CD4-positive, CD25-positive, alpha-beta regulatory T cell (primary cell): ENCODE results near the gene CYP4A11. TPM values are rescaled to one million over a fixed set of nuclear protein-coding genes. Genes with fewer than 3 reads are reported as not detected.
"Not testable (repeated sequence)": the region's sequence is repeated elsewhere in the genome, so short reads cannot be mapped to it uniquely, and the experiment has no call there.

ENCODE experiments used
- ATAC-seq, 2 donors: fragments of 150-1000 bp; cut with Tn5 transposase; one replicate each; pipeline ENCODE4 v1.10.0; 2021; ENCODE audit warnings: low read depth in 2 of 2, moderate number of reproducible peaks in 2 of 2, moderate library complexity in 1 of 2
- DNase-seq, 3 donors: peaks; one replicate each; pipeline versions ENCODE4 v3.0.0 to v3.0.0-alpha.2; 2012 to 2022; ENCODE audit warnings: mixed read lengths in 1 of 3
- H3K27ac ChIP-seq: one replicate; pipeline ENCODE4 v1.7.0; 2013; ENCODE audit warnings: mild to moderate bottlenecking, low read length; ENCODE audit not compliant: insufficient read depth, poor library complexity, severe bottlenecking
- H3K27me3 ChIP-seq: one replicate; pipeline ENCODE4 v1.7.0; 2013; ENCODE audit warnings: low read length; ENCODE audit not compliant: control insufficient read depth, insufficient read depth
- H3K36me3 ChIP-seq: one replicate; pipeline ENCODE4 v1.7.0; 2013; ENCODE audit warnings: mild to moderate bottlenecking, low read length, moderate library complexity; ENCODE audit not compliant: control insufficient read depth, insufficient read depth
- H3K4me1 ChIP-seq: 2 replicates; pipeline ENCODE4 v1.7.0; 2013; ENCODE audit warnings: mild to moderate bottlenecking, low read length; ENCODE audit not compliant: insufficient read depth, control insufficient read depth, poor library complexity, severe bottlenecking
- H3K4me3 ChIP-seq: one replicate; pipeline ENCODE4 v1.7.0; 2013; ENCODE audit warnings: low read depth, mild to moderate bottlenecking, low read length, moderate library complexity
- H3K9me3 ChIP-seq, 2 experiments: 1 replicate in 1 of 2; 2 replicates in 1 of 2; pipeline ENCODE4 v1.7.0; 2013; ENCODE audit warnings: low read length in 2 of 2, mild to moderate bottlenecking in 1 of 2, moderate library complexity in 1 of 2; ENCODE audit not compliant: control insufficient read depth in 2 of 2
- H3K27ac Mint-ChIP-seq, 3 donors: one replicate each; pipeline ENCODE4 v1.8.0; 2020 to 2022; ENCODE audit warnings: mild to moderate bottlenecking in 3 of 3, mixed read lengths in 3 of 3, moderate library complexity in 2 of 3
- H3K27me3 Mint-ChIP-seq: one replicate; pipeline ENCODE4 v1.8.0; 2022; ENCODE audit warnings: mild to moderate bottlenecking, mixed read lengths
- H3K36me3 Mint-ChIP-seq: one replicate; pipeline ENCODE4 v1.8.0; 2020; ENCODE audit warnings: mixed read lengths
- H3K4me1 Mint-ChIP-seq, 4 donors: one replicate each; pipeline ENCODE4 v1.8.0; 2020 to 2022; ENCODE audit warnings: mixed read lengths in 4 of 4, mild to moderate bottlenecking in 1 of 4
- H3K4me3 Mint-ChIP-seq, 4 donors: one replicate each; pipeline ENCODE4 v1.8.0; 2020 to 2022; ENCODE audit warnings: mild to moderate bottlenecking in 4 of 4, mixed read lengths in 4 of 4, moderate library complexity in 3 of 4
- H3K9me3 Mint-ChIP-seq, 7 donors: one replicate each; pipeline ENCODE4 v1.8.0; 2020 to 2022; ENCODE audit warnings: mixed read lengths in 7 of 7, mild to moderate bottlenecking in 3 of 7, moderate library complexity in 2 of 7
- polyA plus RNA-seq, 4 donors: library from polyadenylated mRNA; unstranded; fragments of 300-500 nt; fragmentation: Illumina TruSeq; gene quantifications; one replicate each; pipeline ENCODE4 v1.2.3, GENCODE V29; 2021
- total RNA-seq: library from RNA; stranded (reverse); gene quantifications from one replicate; pipeline ENCODE4 v1.2.3, GENCODE V29; 2022

Gene CYP4A11
- total and polyA plus RNA-seq, 5 donors from 2014 or later, result not detected

DNA sequence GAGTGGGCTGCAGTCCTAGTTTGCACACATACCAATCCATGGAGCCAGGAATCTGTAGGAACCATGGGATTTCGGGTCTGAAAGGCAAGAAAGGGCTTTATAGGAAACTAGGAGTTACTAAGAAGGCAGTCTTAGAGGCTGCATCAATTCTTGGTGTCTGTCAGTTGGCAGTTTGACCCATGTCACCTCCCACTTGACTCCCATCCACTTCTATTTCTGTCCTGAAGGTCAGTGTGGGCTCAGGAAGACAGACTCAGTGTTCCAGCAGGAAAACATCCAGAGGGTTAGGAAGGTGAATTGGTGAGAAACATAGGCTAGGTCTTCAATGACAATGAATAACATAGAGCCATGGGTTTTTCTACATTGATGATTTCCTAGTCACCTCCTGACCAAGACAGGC is 4.0 kb downstream of the CYP4A11 start:
- Mint-ChIP-seq H3K4me3 (no peak overlapping the region), H3K27ac (no peak overlapping the region), H3K36me3 (no peaks in the 10 kb centered on the region), H3K9me3 (peaks cover 0 to 2% (median 0%) of the 10 kb centered on the region in 7 donors), H3K4me1 (no peaks in the 10 kb centered on the region), H3K27me3 (no peaks in the 10 kb centered on the region)
- no peaks in the 10 kb centered on the region for H3K27me3 ChIP-seq
- no peak overlapping the region for H3K4me3 ChIP-seq
- no peak overlapping the region for H3K27ac ChIP-seq
- H3K4me1 ChIP-seq, result no peaks in the 10 kb centered on the region
- DNase-seq, result no peak
- no peak for ATAC-seq
- no peaks in the 10 kb centered on the region for H3K9me3 ChIP-seq
- H3K36me3 ChIP-seq, result no peaks in the 10 kb centered on the region

DNA sequence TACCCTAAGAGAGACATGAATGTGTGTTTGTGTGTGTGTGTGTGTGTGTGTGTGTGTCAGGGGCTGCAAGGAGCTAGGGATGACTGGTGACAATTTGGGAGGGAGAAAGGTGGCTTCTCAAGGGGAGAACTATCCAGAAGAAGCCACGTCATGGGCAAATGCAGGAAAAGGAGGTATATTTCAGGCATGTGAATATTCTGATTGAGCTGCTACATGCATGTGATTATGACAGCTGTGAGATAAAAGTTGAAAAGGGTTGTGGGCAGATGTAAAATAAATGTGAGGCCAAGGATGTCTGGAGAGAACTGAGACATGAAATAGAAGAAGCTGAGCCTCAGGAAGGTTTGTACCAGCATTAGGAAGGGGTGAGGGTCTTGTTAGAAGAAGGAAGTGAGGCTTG is 4.5 kb downstream of the CYP4A11 start:
- Histone ChIP-seq H3K4me1 (no peaks in the 10 kb centered on the region), H3K36me3 (no peaks in the 10 kb centered on the region), H3K4me3 (no peak overlapping the region), H3K27me3 (no peaks in the 10 kb centered on the region), H3K9me3 (no peaks in the 10 kb centered on the region), H3K27ac (no peak overlapping the region)
- Mint-ChIP-seq H3K9me3 (peaks cover 0 to 2% (median 0%) of the 10 kb centered on the region in 7 donors), H3K4me3 (no peak overlapping the region), H3K27ac (no peak overlapping the region), H3K4me1 (no peaks in the 10 kb centered on the region), H3K27me3 (no peaks in the 10 kb centered on the region), H3K36me3 (no peaks in the 10 kb centered on the region)
- no peak for ATAC-seq
- no peak for DNase-seq

DNA sequence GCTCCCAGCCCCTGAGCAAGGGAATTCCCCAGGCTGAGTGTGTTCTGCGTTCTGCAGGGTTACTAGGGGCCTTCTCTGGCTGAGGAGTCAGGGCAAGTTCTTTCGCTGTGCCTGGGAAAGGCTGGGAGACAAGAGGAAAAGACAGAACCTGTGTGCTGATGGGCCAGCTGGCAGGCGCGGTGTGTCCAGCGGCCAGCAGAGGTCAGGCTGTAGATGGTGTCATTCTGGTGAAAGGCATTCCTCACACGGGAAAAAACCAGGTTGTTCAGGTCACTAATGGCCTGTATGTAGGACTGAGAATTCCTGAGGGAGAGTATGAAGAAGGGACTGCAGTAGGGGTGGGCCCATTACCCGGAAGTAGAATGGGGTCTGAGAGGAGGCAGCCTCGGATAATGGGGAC is 6.4 kb downstream of the CYP4A11 start:
- H3K27me3 ChIP-seq, ATAC-seq, H3K27ac Mint-ChIP-seq, H3K9me3 ChIP-seq, H3K27me3 Mint-ChIP-seq, H3K4me1 ChIP-seq, H3K36me3 Mint-ChIP-seq, H3K36me3 ChIP-seq, H3K9me3 Mint-ChIP-seq, H3K4me3 Mint-ChIP-seq, H3K4me1 Mint-ChIP-seq, H3K27ac ChIP-seq, H3K4me3 ChIP-seq, DNase-seq: not testable (repeated sequence)

DNA sequence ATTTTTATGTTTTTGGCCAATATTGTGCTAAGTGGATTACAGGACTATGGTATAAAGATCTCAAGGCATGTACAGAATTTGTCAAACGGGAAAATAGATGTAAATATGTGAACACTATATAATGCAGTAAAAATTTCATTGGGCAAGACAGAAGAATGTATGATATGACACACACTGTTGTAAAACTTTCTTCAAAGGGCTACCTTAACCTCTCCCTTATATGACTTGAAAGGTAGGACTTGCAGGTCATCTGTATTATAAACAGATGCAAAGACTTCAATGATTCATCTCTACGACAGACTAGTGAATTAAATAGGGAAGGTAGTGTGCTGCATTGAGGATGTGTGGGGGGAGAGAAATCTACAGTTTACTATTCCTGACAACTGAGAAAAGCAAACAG is 9.3 kb downstream of the CYP4A11 start:
- H3K9me3 Mint-ChIP-seq, result not testable (repeated sequence)

DNA sequence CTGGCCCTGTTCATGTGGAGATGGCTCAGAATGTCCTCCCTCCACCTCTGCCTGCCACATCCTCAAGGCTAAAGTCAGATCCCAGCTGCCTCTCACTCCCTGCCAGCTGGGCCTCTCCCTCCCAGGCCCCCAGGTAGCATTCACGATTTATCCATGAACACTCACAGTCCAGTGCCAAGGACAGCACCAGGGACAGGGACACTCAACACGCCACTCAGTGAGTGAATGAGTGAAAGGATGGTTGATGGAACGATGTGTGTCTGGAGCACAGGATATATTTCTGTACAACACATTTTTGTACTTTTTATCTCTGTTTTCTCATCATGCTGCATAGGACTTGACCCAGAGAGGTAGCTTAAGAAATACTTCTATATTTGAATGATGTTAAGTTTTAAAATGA is 10.1 kb downstream of the CYP4A11 start:
- no peak overlapping the region for H3K27ac ChIP-seq
- H3K27me3 ChIP-seq, result no peaks in the 10 kb centered on the region
- H3K9me3 ChIP-seq, result no peaks in the 10 kb centered on the region
- no peaks in the 10 kb centered on the region for H3K4me1 ChIP-seq
- no peak overlapping the region for H3K4me3 ChIP-seq
- H3K4me1 Mint-ChIP-seq, result no peaks in the 10 kb centered on the region
- no peak for ATAC-seq
- no peaks in the 10 kb centered on the region for H3K36me3 ChIP-seq
- H3K27ac Mint-ChIP-seq, result no peak overlapping the region
- peaks cover 9% of the 10 kb centered on the region for H3K27me3 Mint-ChIP-seq
- H3K9me3 Mint-ChIP-seq, result peaks cover 0 to 4% (median 0%) of the 10 kb centered on the region in 7 donors
- H3K4me3 Mint-ChIP-seq, result no peak overlapping the region
- H3K36me3 Mint-ChIP-seq, result no peaks in the 10 kb centered on the region
- no peak for DNase-seq

More for the DNA sequence above, 9.3 kb downstream of the CYP4A11 start:
- H3K9me3 ChIP-seq, H3K36me3 ChIP-seq, H3K27ac ChIP-seq, H3K36me3 Mint-ChIP-seq, ATAC-seq, H3K27ac Mint-ChIP-seq, H3K4me1 Mint-ChIP-seq, H3K4me3 Mint-ChIP-seq, H3K4me1 ChIP-seq, H3K4me3 ChIP-seq, DNase-seq, H3K27me3 Mint-ChIP-seq, H3K27me3 ChIP-seq: not testable (repeated sequence)

DNA sequence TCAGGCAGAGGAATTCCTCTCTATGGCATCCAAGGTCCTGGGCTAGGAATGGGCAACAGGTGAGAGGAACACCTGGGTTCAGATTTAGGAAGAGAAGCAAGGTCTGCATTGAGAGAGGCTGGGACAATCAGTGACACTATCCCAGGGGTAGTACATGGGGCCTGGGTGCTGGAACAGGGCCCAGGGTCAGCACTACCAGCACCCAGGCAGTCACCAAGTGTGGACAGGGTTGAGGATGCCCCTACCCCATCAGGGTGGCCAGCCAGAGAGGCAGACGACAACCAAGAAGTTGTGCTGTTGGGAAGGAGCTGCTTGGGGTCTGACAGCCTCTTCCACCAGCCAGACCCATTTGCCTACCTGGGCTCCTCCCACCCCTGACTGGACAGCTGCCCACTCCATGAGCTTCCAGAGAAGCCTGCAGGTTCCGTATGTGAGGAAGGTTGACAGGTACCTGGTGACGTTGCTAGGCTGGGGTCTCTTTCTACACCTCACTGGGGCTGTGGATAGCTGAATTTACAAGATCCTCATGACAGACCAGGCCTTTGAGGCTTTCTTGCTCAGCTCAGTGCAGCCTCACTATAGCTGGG is 13.9 kb downstream of the CYP4A11 start:
- DNase-seq, result no peak
- H3K4me1 ChIP-seq, result no peaks in the 10 kb centered on the region
- no peaks in the 10 kb centered on the region for H3K9me3 ChIP-seq
- no peaks in the 10 kb centered on the region for H3K36me3 ChIP-seq
- no peaks in the 10 kb centered on the region for H3K27me3 ChIP-seq
- no peak overlapping the region for H3K27ac ChIP-seq
- no peak overlapping the region for H3K4me3 ChIP-seq
- Mint-ChIP-seq H3K36me3 (no peaks in the 10 kb centered on the region), H3K27me3 (peaks cover 9% of the 10 kb centered on the region), H3K4me3 (no peak overlapping the region), H3K27ac (no peak overlapping the region), H3K9me3 (peaks cover 0 to 15% (median 3%) of the 10 kb centered on the region in 7 donors), H3K4me1 (no peaks in the 10 kb centered on the region)
- ATAC-seq, result no peak

DNA sequence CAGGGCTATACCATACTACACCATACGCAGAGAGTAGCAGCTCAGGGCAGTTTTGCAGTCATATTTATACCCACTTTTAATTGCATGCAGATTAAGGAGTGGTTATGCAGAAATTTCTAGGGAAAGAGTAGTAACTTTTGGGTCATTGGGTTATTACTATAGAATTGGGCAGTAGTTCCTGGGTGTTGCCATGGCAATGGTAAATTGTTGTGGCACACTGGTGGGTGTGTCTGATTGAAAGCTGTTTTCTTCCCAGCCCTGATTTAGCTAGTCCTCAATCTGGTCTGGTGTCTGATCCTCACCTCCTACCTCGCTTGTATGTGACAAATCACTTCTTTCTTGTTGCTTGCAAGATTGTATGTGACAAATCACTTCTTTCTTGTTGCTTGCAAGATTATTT is 30.5 kb downstream of the CYP4A11 start:
- Mint-ChIP-seq H3K27me3 (peaks cover 14% of the 10 kb centered on the region), H3K27ac (no peak overlapping the region), H3K4me1 (peaks cover 0 to 4% (median 0%) of the 10 kb centered on the region in 4 donors), H3K9me3 (peaks cover 2 to 28% (median 8%) of the 10 kb centered on the region in 7 donors), H3K4me3 (no peak overlapping the region), H3K36me3 (no peaks in the 10 kb centered on the region)
- Histone ChIP-seq H3K27ac (no peak overlapping the region), H3K9me3 (peaks cover 3 to 4% of the 10 kb centered on the region in 2 experiments), H3K36me3 (no peaks in the 10 kb centered on the region), H3K4me3 (no peak overlapping the region), H3K27me3 (no peaks in the 10 kb centered on the region), H3K4me1 (no peaks in the 10 kb centered on the region)
- no peak for ATAC-seq
- no peak for DNase-seq

DNA sequence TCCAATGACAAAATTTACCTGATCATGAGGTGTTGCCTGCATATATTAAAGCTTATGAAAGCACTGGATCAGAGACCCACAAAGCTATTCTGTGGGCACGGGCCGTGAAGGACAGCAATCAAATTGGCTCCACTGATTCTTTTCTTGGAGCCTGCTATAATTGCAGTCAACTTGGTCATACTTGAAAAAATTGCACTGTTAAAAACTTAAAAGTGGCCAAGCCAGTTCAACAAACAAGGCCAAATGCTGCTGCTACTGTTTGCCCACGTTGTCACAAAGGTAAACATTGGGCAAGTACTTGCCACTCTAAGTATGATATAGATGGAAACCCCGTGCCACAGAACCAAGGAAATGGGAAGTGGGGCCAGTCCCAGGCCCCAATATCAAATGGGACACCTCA is 37.8 kb downstream of the CYP4A11 start:
- H3K36me3 ChIP-seq, result no peaks in the 10 kb centered on the region
- no peak overlapping the region for H3K27ac ChIP-seq
- Mint-ChIP-seq H3K27ac (no peak overlapping the region), H3K9me3 (peaks cover 3 to 40% (median 8%) of the 10 kb centered on the region in 7 donors), H3K4me1 (peaks cover 0 to 4% (median 0%) of the 10 kb centered on the region in 4 donors), H3K4me3 (no peak overlapping the region), H3K36me3 (no peaks in the 10 kb centered on the region), H3K27me3 (peaks cover 21% of the 10 kb centered on the region)
- DNase-seq, result no peak
- H3K27me3 ChIP-seq, result no peaks in the 10 kb centered on the region
- no peak overlapping the region for H3K4me3 ChIP-seq
- H3K9me3 ChIP-seq, result peaks cover 3 to 4% of the 10 kb centered on the region in 2 experiments
- H3K4me1 ChIP-seq, result no peaks in the 10 kb centered on the region
- ATAC-seq, result no peak
